Erythroblast (primary cell): ENCODE results near the gene DRC1.
A peak's percentile ranks its signal among the peaks of the same experiment; 100 is the strongest.
"Not testable (repeated sequence)": the region's sequence is repeated elsewhere in the genome, so short reads cannot be mapped to it uniquely, and the experiment has no call there.

Experiments used
- DNase-seq, 2 experiments: peaks; one replicate each; lab custom pipeline; 2025; lab: John Stamatoyannopoulos, UW
- GATA1 ChIP-seq: IDR thresholded peaks from 2 replicates; pipeline ENCODE4 v1.6.1; 2011; ENCODE audit warnings: low read depth, mild to moderate bottlenecking, control low read depth, low read length, moderate library complexity
- POLR2A ChIP-seq: IDR thresholded peaks from 2 replicates; pipeline ENCODE4 v1.6.1; 2011; ENCODE audit warnings: mild to moderate bottlenecking, low read length

DRC1 gene

DNA sequence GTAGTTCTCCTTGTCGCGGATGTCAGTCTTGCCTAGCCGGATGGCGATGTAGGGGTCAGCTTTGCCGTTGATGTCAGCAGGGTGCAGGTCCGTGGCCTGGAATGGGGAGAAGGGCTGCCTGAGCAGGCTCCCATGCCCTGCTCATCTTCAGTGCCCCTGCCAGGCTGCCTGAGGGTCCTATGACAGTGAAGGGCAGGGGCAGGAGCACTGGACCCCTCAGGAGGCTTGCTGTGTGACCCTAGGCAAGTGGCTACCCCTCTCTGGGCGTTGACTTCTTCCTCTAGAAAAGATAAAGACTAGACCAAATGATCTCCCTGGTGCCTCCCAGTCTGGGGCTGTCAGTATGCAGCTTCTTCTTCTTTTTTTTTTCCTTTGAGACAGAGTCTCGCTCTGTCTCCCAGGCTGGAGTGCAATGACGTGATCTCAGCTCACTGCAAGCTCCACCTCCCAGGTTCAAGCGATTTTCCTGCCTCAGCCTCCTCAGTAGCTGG lies 64.3 kb downstream of the DRC1 start:
- DNase-seq: no peak
- TF ChIP-seq GATA1: no peak
- TF ChIP-seq POLR2A: no peak

GRCh38 chr2:26466662-26467310 lies 65.1 kb downstream of the DRC1 start:
- DNase-seq: no peak
- TF ChIP-seq POLR2A: no peak
- TF ChIP-seq GATA1: no peak

GRCh38 chr2:26468544-26468943 lies 66.8 kb downstream of the DRC1 start:
- not testable (repeated sequence) for DNase-seq

- DNase-seq: peak; percentile 77 to 89
- TF ChIP-seq POLR2A: no peak
- TF ChIP-seq GATA1: no peak
Measured at GRCh38 chr2:26469092-26469710, 67.5 kb downstream of the DRC1 start.

DNA sequence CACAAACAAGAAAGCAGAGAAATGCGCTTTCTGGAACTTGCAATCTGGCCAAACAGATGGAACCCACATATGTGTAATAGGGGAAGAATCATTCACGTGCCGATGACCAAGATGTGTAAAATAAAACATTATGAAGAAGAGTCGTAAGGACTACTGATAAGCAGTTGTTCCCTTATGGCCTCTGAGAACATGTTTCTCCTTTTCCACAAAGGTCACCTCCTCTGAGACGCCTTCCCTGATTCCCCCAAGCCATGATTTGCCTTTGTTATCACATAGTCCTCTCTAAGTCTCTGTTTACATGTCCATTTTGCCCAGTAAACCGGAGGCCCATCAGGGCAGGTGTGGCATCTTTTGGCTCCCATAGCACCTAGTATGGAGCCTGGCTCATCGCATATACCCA lies 68.2 kb downstream of the DRC1 start:
- no peak for DNase-seq
- no peak for TF ChIP-seq POLR2A
- no peak for TF ChIP-seq GATA1

GRCh38 chr2:26470601-26471260 lies 69.0 kb downstream of the DRC1 start:
- no peak for DNase-seq
- TF ChIP-seq POLR2A (no peak), GATA1 (no peak)

- TF ChIP-seq POLR2A (no peak), GATA1 (no peak)
- DNase-seq: no peak
Measured at GRCh38 chr2:26471289-26471688, 69.6 kb downstream of the DRC1 start.

DNA sequence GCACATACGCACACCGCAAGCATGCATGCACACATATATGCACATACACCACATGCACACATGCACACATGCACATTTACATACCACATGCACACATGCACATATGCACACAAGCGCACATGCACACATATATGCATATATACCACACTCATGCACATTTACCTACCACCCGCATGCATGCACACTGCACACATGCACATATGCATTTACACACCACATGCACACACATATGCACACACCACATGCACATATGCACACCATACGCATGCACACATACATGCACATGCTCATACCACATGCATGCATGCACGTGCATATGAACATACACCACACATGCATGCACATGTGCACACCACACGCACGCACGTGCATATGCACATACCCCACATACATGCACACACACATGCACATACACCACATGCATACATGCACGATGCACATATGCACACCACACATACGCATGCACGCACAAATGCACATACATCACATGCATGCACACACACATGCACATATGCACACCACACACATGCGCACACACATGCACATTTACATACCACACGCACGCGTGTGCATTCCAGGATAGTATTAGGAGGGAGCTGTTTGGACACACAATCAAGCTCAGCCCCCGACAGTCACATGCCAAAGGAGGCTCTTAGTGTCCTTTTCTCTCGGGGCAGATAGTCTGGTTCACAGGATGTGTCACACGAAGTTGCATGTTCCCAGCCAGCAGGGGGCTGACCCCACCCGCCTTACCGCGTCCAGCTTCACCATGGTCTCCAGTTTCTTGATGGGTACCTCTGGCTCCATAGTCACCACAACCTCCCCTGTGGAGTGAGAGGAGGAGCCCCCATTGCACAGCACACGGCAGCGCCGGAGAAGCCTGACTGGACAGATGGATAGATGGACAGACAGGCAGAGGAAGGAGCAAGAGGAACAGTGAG lies 70.3 kb downstream of the DRC1 start:
- DNase-seq: no peak
- no peak for TF ChIP-seq GATA1
- TF ChIP-seq POLR2A: no peak

- TF ChIP-seq GATA1 (no peak), POLR2A (no peak)
- no peak for DNase-seq
Measured at GRCh38 chr2:26472821-26473655, 71.3 kb downstream of the DRC1 start.

- DNase-seq: no peak
- TF ChIP-seq GATA1: no peak
- TF ChIP-seq POLR2A: no peak
Measured at GRCh38 chr2:26473796-26474195, 72.1 kb downstream of the DRC1 start.

DNA sequence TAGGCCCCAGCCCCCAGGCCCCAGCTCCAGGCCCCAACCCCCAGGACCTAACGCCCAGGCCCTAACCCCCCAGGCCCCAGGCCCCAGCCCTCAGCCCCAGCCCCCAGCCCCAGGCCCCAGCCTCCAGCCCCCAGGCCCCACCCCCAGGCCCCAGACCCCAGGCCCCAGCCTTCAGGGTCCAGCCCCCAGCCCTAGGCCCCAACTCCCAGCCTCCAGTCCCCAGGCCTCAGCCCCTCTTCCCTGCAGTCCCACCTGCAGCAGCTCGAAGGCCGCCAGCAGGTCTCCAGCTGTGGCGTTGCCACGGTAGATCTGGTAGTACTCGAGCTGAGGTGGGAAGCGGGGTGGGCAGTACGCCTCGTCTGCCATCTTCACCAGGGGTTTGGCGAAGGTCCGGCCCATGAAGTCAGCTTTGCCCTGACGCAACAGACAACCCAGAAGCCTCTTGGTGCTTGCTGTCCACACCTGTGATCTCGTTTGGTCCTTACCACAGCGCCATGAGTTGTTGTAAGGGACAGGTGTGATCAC lies 72.6 kb downstream of the DRC1 start:
- no peak for TF ChIP-seq GATA1
- TF ChIP-seq POLR2A: no peak

GRCh38 chr2:26475037-26475436 lies 73.3 kb downstream of the DRC1 start:
- no peak for TF ChIP-seq GATA1
- no peak for TF ChIP-seq POLR2A
- DNase-seq: no peak

More for the DNA sequence above, 72.6 kb downstream of the DRC1 start:
- DNase-seq: no peak
